ENCODE data around the gene RND1. TPM values are rescaled to one million over a fixed set of nuclear protein-coding genes. Genes with fewer than 3 reads are reported as not detected.

RND1 gene
- 0.48 and 0.57 TPM in 2 replicates for total RNA-seq (2014; rRNA removed; shearing (Covaris generic))

DNA sequence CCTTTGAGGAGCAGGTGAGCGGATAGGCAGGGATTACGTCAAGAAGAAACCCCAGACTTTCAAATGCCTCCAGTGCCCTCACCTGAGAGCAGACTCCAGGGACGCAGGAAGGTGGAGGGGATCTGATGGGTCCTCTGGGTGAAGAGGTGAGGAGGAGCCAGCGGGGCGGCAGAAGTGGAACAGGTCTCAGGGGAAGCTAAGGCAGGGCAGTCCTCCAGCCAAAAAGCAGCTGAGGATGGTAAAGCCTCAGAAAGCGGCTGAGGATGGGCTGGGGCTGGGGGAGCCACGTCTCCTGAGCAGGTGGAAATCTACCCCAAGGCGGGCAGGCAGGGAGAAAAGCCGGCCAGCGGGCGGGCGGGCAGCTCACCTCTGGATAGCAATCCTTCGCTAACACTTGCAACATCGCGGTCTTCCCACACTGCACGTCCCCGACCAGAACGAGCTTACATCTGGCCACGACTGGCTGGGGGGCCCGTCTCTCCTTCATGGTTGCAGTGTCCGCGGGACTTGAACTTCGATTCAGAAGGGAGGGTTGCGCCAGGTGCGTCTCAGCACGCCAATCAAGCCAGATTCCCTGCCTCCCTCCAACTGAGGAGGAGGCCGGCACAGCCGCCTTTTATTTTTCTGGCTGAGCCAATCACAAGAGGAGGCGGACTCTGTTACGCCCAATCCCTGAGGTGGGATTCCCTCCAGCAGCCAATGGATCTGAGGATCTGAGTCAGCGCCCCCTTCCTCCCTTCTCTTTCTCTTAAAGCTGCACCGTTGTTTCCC lies at the start of gene RND1:
Gene RND1, minus strand, starts transcription at position 590 of the 771 bp plus-strand sequence. Its CDS starts 103 bp downstream, at position 487.

GRCh38 chr12:48851883-48852733 lies 13.6 kb downstream of the RND1 start, which contains the start of gene DDX23:
DDX23 (minus strand) TSS chr12:48852163; CDS start chr12:48845782, 6,381 bp downstream.

DNA sequence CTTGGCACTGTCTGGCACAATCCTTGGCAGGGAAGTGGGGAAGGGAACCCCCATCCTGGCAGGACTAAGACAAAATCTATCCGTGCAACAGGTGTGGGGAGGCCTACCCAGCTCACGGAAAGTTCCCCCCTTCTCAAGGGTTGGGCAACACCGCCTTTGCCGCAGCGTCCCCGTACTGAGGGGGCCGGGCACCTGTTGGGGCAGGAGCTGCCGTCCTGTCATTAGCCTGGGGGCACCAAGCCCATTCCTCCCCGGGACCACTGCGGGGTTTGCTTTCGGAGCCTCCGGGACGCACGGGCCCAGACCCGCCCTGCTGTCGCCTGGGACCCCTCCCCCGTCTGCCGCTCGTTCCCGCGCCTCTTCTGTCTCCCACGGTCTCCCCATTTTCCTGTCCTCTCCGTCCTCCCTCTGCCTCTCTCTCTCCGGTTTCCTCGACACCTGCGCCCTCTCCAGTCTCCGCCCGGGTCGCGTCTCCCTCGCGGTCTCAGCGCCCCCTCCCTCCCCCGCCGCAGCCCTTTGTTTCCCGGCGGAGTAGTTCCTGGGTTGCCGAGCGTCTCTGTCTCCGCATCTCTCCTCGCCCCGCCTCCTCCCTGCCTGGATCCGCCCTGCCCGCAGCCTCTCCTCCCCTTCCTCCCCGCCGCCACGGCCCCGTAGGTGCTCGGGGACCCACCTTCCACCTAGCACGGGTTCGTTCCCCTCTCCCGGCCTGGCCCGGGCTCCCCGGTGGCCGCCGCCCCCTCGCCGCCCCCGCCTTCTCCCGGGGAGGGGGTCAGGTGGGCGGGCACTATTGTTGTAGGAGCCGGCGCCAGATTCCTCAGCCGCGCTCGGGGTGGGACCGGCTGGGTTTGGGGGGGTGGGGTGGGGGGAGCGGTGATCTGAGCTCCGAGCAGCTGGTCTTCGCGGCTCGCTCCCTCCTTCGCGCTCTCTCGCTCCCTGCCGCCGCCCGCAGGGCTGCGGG lies 47.5 kb downstream of the RND1 start, which contains the start of gene CACNB3:
Gene CACNB3, plus strand, starts transcription at position 624 of the 958 bp plus-strand sequence. CDS start 434 bp downstream, outside the sequence.

Small RNA genes within 50 kb of the gene (small RNA-seq; reads per million reads assigned to genes)
- gene AC073610.1 (not detected), gene RF00019 (not detected), gene RNU6-600P (not detected)

Other genes with a start within 250 kb of the RND1 start
- 34.8 and 57.1 TPM in 2 replicates for gene KANSL2, start 183.6 kb downstream of the RND1 start, total RNA-seq (2014; rRNA removed; shearing (Covaris generic))
- 37.8 and 41.5 TPM in 2 replicates for gene CCNT1, start 149.2 kb downstream of the RND1 start, total RNA-seq (2014; rRNA removed; shearing (Covaris generic))
- gene ADCY6, start 76.8 kb downstream of the RND1 start, total RNA-seq (2014; rRNA removed; shearing (Covaris generic)): 22.6 and 23.9 TPM in 2 replicates
- gene CACNB3, start 47.4 kb downstream of the RND1 start, total RNA-seq (2014; rRNA removed; shearing (Covaris generic)): 15.7 and 22.7 TPM in 2 replicates
- gene DDX23, start 13.7 kb downstream of the RND1 start, total RNA-seq (2014; rRNA removed; shearing (Covaris generic)): 63.5 and 66.8 TPM in 2 replicates
- gene FKBP11, start 59.6 kb upstream of the RND1 start, total RNA-seq (2014; rRNA removed; shearing (Covaris generic)): 24.9 and 25.8 TPM in 2 replicates
- 79.5 and 93.6 TPM in 2 replicates for gene ARF3, start 91.6 kb upstream of the RND1 start, total RNA-seq (2014; rRNA removed; shearing (Covaris generic))
- 2.6 and 3.5 TPM in 2 replicates for gene WNT10B, start 105.9 kb upstream of the RND1 start, total RNA-seq (2014; rRNA removed; shearing (Covaris generic))
- gene WNT1, start 112.5 kb upstream of the RND1 start, total RNA-seq (2014; rRNA removed; shearing (Covaris generic)): not detected in 2 replicates
- gene DDN, start 133.5 kb upstream of the RND1 start, total RNA-seq (2014; rRNA removed; shearing (Covaris generic)): 1.6 and 2.4 TPM in 2 replicates
- gene PRKAG1, start 152.9 kb upstream of the RND1 start, total RNA-seq (2014; rRNA removed; shearing (Covaris generic)): 120 and 128 TPM in 2 replicates
- gene KMT2D, start 194.9 kb upstream of the RND1 start, total RNA-seq (2014; rRNA removed; shearing (Covaris generic)): 40.7 and 44.7 TPM in 2 replicates
- gene RHEBL1, start 204.1 kb upstream of the RND1 start, total RNA-seq (2014; rRNA removed; shearing (Covaris generic)): 4.0 and 9.5 TPM in 2 replicates
- gene DHH, start 228.9 kb upstream of the RND1 start, total RNA-seq (2014; rRNA removed; shearing (Covaris generic)): 0.29 and 0.87 TPM in 2 replicates
- gene LMBR1L, start 245.0 kb upstream of the RND1 start, total RNA-seq (2014; rRNA removed; shearing (Covaris generic)): 11.1 and 14.3 TPM in 2 replicates